GM20431 (cell line): ENCODE measurements around the gene METTL26.

ENCODE experiments used
- in situ Hi-C: fragments of 300-500 bp; cut with MseI, MboI; formaldehyde crosslinking; loops from one replicate; pipeline ENCODE4 v1.15.0; 2020; ENCODE audit warnings: low sequenced_read_pairs; ENCODE audit not compliant: unreplicated experiment

Gene METTL26

DNA sequence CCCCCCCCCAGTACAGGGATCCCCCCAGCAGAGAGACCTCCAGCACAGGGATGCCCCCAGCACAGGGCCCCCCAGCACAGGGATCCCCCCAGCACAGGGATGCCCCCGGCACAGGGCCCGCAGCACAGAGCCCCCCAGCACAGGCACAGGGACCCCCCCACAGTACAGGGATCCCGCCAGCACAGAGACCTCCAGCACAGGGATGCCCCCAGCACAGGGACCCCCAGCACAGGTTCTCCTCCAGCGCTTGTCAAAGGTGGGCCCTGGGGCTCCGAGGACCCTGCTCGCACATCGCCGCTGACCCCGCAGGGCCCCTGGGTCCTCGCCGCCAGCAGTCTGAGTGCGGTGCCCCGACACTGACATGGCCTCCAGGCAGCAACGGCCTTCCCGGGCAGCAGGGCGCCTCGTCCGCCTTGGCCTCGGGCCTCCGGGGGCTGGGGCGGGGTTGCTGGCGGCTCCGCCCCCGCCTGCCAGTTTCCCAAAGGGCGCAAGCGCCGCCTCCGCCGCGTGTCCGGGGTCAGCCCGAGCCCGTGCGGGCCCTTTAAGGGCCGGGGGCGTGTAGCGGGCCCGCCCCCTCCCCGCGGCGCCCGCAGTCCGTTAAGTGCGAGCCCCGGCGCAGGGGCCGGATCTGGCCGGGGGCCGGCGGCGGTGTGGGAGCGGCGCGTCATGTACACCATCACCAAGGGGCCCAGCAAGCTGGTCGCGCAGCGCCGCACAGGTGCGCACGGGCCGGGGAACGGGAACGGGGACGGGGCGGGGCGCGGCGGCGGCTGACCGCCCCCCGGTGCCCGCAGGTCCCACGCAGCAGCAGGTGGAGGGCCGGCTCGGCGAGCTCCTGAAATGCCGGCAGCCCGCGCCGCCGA is 5.5 kb upstream of the METTL26 start, which contains the start of gene MCRIP2:
Gene MCRIP2 (plus strand): TSS at position 503 of the 863 bp plus-strand sequence. CDS start 164 bp downstream, at position 667.
- in situ Hi-C loops = no loop called here

GRCh38 chr16:640614-641013 is 4.5 kb upstream of the METTL26 start:
- in situ Hi-C loops = no loop called here

DNA sequence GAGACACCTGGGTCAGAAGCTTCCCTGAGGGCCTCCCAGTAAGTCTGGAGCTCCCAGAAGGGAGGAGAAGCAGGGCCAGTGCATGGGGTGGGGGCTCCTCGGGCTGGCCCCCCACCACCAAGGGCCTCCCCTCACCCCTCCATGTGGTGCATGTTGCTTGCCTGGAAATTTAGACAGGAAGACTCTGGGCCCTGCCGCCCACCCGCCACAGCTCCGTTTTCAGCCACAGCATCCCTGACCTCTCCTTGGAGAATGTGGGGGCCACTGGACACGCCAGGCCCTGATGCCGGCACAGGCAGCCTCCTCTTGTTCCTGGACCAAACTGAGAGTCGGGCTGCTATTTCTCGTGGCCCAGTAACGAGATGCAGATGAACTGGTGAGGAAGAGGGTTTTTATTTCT is 2.7 kb upstream of the METTL26 start:
- in situ Hi-C loops = no loop called here

DNA sequence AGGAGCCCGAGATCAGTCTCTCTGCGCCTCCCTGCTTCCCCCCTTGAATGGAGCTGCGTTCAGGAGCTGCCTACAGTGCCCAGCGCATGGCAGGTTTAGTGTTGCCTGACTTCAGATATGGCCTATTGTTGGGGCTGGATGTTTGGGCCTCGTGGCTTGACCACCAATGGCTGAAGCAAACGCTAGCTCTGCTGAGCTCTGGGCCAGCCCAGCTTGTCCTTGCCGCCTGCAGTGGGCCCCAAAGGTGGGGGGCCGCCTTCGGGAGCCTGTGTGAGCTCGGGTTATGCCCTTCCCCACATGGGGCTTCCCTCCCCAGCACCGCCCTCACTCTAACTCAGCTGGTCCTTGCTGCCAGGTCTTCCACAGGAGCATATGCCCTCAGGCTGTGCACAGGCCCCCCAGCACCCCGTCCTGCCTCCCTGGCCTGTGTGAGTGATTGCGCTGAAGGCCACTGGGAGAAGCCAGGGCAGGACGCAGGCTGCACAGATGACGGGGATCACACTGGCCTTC is 2.0 kb upstream of the METTL26 start:
- in situ Hi-C loops = no loop called here

DNA sequence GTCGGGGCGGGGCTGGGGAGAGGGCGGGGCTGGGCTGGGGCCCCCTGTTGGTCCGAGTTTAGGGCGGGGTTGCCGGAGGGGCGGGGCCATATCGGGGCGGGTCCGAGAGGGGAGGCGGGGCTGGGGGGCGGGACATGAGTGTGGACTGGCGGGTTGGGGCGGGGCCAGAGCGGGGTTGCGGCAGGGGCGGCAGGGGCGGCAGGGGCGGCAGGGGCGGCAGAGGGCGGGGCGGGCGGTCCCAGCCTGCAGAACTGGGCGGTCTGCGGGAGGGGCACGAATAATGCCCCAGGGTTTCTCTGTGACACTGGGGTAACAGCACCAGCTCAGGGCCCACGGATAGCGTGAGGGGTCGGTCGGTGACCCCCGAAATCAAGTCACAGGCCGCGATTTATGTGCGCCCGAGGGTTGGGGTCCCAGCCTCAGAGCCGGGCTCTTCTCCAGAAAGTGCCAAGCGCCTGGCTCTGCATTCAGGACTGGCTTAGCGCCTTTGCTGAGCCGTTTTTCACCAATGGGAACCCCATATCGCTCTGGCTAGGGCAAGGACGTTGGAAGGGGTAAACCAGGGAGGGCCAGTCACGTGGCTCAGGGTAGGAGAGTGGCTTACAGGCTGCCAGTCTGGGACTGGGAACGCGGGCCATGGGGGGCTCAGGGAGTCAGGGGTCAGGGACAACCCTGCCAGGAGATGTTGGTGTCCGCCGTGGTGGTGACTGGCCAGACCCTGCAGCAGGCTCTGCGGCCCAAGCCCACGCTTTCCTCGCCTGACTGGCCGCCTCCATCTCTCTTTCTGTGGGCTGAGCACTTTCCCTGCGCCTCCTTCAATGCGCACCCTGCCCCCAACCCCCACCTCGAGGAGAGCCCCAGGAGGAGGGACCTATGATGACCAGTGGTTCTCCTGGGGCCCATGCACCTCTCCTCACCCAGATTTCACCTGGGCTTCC is 1.2 kb upstream of the METTL26 start:
- in situ Hi-C loops = no loop called here

DNA sequence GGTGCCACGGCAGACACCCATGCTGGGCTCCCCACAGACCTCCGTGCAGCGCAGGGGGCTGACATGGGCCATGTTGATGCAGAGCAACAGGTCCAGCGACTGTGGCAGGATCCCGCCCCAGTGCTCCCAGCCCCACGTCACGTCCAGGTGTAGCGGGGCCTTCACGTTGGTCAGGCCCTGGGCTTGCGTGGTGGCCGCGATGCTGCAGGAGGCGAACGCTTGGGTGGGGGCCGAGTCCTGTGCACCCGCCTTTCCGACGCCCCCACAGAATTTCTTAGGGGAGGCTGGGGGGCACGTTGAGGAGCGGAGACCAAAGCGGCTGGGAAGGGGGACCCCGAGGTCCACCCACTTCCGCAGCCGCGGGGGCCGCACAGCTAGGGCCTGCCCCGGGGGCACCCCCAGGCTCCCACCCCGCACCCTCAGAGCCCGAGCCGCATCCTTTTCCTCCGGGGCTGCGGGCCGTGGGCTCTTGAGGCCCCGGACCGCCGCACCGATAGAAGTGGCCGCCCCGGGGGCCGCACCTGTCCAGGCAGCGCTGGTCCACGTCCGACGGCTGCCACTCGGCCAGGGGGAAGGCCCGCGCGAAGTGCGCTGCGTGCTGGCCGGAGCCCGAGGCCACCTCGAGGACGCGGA is 416 bp downstream of the METTL26 start:
- in situ Hi-C loops = no loop called here

GRCh38 chr16:634996-635395 is 1.1 kb downstream of the METTL26 start:
- in situ Hi-C loops = no loop called here

DNA sequence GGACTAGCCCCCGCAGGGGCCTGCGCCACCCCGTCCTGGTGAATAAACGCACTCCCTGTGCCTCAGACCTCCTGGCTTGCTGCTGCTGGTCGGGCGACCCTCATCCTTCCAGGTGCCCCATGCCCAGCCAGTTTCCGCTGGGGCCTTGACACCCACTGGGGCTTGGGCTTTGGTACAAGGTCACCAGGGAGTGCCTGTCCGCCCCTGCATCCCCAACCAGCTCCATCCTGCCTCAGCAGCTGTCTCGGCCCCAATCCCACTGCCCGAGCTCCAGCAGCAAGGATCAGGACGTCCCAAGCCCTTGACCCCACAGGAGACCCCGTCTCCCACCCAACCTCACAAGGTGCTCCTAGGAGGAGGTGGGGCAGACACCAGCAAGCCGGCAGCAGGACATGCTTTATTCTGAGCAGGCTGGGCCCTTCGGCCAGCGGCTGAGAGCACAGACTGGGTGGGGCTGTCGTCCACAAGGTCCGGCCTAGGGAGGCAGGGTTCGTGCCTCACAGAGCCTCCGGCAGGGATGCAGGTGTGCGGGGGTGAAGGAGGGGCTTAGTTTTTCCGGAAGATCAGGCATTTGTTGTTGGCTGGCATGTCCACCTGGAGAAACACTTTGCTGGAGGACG is 1.9 kb downstream of the METTL26 start:
- in situ Hi-C loops = no loop called here

DNA sequence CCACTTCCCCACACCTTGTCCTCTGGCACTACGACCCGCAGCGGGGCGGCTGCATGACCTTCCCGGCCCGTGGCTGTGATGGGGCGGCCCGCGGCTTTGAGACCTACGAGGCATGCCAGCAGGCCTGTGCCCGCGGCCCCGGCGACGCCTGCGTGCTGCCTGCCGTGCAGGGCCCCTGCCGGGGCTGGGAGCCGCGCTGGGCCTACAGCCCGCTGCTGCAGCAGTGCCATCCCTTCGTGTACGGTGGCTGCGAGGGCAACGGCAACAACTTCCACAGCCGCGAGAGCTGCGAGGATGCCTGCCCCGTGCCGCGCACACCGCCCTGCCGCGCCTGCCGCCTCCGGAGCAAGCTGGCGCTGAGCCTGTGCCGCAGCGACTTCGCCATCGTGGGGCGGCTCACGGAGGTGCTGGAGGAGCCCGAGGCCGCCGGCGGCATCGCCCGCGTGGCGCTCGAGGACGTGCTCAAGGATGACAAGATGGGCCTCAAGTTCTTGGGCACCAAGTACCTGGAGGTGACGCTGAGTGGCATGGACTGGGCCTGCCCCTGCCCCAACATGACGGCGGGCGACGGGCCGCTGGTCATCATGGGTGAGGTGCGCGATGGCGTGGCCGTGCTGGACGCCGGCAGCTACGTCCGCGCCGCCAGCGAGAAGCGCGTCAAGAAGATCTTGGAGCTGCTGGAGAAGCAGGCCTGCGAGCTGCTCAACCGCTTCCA is 2.6 kb downstream of the METTL26 start:
- in situ Hi-C loops = no loop called here

DNA sequence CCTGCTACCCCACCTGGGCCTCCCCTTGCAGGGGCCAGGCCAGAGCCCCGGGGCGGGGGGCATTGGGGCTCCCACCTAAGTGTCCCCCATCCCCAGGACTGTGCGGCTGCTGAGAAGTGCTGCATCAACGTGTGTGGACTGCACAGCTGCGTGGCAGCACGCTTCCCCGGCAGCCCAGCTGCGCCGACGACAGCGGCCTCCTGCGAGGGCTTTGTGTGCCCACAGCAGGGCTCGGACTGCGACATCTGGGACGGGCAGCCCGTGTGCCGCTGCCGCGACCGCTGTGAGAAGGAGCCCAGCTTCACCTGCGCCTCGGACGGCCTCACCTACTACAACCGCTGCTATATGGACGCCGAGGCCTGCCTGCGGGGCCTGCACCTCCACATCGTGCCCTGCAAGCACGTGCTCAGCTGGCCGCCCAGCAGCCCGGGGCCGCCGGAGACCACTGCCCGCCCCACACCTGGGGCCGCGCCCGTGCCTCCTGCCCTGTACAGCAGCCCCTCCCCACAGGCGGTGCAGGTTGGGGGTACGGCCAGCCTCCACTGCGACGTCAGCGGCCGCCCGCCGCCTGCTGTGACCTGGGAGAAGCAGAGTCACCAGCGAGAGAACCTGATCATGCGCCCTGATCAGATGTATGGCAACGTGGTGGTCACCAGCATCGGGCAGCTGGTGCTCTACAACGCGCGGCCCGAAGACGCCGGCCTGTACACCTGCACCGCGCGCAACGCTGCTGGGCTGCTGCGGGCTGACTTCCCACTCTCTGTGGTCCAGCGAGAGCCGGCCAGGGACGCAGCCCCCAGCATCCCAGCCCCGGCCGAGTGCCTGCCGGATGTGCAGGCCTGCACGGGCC is 3.4 kb downstream of the METTL26 start:
- in situ Hi-C loops = no loop called here

DNA sequence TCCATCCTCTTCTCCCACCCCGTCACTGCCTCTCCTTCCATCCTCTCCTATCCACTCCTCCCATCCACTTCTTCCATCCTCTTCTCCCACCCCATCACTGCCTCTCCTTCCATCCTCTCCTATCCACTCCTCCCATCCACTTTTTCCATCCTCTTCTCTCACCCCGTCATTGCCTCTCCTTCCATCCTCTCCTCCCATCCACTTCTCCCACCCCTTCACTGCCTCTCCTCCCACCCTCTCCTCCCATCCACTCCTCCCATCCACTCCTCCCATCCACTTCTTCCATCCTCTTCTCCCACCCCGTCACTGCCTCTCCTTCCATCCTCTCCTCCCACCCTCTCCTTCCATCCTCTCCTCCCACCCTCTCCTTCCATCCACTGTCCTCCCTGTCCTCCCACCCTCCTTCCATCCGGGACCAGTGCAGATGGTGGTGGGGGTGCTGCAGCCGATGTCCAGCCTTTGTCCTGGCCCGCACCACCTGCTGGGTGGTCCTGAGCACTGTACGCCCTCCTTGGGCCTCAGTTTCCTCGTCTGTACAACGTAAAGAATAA is 4.2 kb downstream of the METTL26 start:
- in situ Hi-C loops = no loop called here

DNA sequence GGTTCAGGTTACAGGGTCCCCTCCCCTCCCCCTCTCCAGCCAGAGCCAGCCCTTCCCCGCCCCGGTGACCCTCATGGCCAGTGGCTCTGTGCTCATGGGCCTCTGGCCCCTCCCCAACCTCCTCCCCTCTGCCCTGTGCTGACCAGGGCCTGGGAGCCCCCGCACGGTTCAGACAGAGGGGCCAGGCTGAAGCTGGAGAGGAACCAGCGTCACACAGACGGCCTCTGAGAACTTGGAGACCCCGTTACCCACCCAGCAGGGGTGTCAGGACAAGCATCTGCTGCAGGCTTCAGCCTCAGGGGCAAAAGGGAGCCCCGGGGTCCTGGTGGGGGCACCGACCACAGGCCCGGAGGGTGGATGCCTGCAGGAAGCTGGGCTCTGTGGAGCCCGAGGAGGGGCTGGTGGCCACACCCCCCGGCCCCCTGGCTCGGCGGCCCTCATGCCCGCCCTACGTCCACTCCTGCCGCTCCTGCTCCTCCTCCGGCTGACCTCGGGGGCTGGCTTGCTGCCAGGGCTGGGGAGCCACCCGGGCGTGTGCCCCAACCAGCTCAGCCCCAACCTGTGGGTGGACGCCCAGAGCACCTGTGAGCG is 5.2 kb downstream of the METTL26 start, which contains the start of gene WFIKKN1:
Gene WFIKKN1 (plus strand): TSS at position 171 of the 591 bp plus-strand sequence. CDS start 269 bp downstream, at position 440.
- in situ Hi-C loops = no loop called here

- in situ Hi-C loops = no loop called here
Measured at GRCh38 chr16:630249-630814, 5.8 kb downstream of the METTL26 start.

GRCh38 chr16:629833-630248 is 6.3 kb downstream of the METTL26 start:
- in situ Hi-C loops = no loop called here

DNA sequence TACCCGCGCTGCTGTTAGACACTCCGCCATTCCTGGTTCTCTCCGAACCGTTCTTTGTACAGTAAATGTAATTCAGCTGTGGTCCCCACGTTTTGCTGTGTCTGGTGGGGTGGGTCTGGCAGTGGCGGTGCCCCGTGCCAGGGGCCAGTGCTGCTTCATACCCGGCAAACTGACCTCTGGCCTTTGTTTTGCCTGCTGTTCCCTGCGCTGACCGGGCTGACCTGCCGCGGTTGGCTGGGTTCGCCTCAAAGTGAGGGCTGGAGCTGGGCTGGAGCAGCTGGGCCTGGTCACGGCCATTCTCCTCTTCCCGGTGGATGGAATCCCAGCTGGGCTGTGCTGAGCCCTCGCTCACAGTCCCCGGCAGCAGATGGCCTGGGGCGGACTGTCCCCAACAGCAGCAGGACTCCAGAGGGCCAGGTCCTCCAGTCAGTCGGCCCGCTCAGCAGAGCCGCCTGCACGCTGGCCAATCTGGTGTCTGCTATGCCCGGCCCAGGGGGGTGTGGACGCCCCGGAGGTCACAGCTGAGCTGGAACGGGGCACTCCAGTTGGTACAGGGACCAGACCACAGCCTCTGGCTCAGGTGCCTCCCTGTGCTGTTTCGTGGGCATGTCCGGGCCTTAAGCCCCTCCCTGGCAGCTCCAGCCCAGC is 6.8 kb downstream of the METTL26 start:
- in situ Hi-C loops = no loop called here

- in situ Hi-C loops = no loop called here
Measured at GRCh38 chr16:628321-629061, 7.6 kb downstream of the METTL26 start.
